Measurements from ENCODE around the gene TNFRSF8.

DNA sequence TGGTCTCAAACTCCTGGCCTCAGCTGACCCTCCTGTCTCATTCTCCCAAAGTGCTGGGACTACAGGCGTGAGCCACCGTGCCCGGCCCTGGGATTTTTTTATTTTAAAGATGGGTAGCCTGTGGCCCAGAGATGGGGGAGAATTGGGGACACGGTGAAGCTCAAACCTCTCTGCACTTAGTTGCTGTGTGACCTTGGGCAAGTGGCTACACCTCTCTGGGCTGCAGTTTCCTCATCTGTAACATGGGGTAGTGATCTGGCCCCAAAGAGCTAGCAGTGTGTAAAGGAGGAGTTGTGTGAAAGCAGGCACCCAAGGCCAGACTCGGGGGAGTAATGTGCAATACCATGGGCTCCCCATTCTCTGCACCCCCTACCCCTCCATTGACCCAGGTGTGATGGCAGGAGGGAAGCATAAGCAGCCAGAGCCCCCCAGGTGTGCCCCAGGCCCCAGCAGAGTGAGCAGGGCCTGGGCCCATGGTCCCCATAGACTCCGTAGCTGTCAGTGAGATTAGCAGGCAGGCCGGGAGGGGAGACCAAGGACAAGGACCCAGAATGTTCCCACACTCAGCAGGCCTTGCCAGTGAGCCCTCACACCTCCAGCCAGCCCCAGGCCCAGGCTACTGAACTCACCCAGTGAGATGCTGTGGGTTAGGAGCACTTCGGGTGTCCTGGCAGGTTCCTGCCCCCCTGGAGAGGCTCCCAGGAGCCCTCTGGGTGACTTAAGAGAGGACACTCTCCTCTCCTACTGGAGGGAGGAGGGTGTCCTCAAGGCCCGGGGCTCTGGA, 17.9 kb downstream of the TNFRSF8 start:
- TF ChIP-seq CTCF (conservative IDR thresholded peaks at IDR 0.05 in 1 of 2, IDR thresholded peaks at IDR 0.05 in 1 of 2; ENCODE audit: low read depth in 1 of 2, low read length in 2 of 2) = no peak
- TF ChIP-seq EZH2 (IDR thresholded peaks at IDR 0.05; ENCODE audit: low read length, missing control alignments) = no peak
